Testis (tissue), 2 donors: ENCODE results near the gene LYRM9.

Experiments
- POLR2A ChIP-seq: fragments of 450-650 bp; IDR thresholded peaks from one replicate; pipeline ENCODE4 v1.6.1; 2017; ENCODE audit warnings: antibody characterized with exemption, mild to moderate bottlenecking, moderate library complexity
- TF ChIP-seq, protein P1 (sequence below), 3 experiments: fragments of 450-650 bp in 2 of 3; fragments of 200-600 bp in 1 of 3; sonication (generic) in 1 of 3; IDR thresholded peaks; one replicate each; pipeline ENCODE4 v1.5.1; 2016 to 2019; ENCODE audit warnings: antibody characterized with exemption in 3 of 3, mild to moderate bottlenecking in 2 of 3, moderate library complexity in 1 of 3

DNA sequence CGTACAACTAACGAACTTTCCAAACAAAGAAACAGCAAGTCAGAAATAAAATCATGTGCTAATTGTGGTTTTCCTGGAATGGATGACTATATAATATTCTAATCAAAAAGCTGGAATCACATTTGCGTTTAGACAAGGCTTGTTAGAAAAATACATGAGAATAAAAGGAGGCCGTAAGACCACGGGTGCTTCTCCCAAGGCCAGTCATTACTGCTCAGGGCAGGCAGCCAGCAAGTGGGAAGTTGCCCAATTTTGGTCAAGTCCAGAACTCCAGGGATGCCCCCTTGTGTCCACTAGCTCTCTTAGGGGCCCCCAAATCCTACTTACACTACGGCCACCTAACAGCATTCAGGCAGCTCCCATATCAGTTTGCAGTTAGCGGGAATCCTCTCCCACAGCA is 25.9 kb upstream of the LYRM9 start:
- TF ChIP-seq, protein P1, sequence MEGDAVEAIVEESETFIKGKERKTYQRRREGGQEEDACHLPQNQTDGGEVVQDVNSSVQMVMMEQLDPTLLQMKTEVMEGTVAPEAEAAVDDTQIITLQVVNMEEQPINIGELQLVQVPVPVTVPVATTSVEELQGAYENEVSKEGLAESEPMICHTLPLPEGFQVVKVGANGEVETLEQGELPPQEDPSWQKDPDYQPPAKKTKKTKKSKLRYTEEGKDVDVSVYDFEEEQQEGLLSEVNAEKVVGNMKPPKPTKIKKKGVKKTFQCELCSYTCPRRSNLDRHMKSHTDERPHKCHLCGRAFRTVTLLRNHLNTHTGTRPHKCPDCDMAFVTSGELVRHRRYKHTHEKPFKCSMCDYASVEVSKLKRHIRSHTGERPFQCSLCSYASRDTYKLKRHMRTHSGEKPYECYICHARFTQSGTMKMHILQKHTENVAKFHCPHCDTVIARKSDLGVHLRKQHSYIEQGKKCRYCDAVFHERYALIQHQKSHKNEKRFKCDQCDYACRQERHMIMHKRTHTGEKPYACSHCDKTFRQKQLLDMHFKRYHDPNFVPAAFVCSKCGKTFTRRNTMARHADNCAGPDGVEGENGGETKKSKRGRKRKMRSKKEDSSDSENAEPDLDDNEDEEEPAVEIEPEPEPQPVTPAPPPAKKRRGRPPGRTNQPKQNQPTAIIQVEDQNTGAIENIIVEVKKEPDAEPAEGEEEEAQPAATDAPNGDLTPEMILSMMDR (IDR thresholded peaks at IDR 0.05): no peak
- no peak for TF ChIP-seq POLR2A
